T-helper 1 cell treated with Interleukin-12 subunit alpha and Interleukin-12 subunit beta and Interleukin-4 antibody, amounts not matched to agents 30 ng/mL and 1 ng/mL, for 36 hours (primary cell): ENCODE measurements around the gene LYPD5. TPM values are rescaled to one million over a fixed set of nuclear protein-coding genes. Genes with fewer than 3 reads are reported as not detected.

ENCODE experiments used
- intact Hi-C: fragments of 100-400 bp; cut with micrococcal nuclease; formaldehyde crosslinking; loops from one replicate; pipeline ENCODE4 v1.15.1; 2024
- total RNA-seq: library from RNA; stranded (reverse); gene quantifications from 2 replicates; pipeline ENCODE4 v1.2.3, GENCODE V29; 2022

The LYPD5 gene
- total RNA-seq, 1 donor from 2014 or later: 0.54 TPM

DNA sequence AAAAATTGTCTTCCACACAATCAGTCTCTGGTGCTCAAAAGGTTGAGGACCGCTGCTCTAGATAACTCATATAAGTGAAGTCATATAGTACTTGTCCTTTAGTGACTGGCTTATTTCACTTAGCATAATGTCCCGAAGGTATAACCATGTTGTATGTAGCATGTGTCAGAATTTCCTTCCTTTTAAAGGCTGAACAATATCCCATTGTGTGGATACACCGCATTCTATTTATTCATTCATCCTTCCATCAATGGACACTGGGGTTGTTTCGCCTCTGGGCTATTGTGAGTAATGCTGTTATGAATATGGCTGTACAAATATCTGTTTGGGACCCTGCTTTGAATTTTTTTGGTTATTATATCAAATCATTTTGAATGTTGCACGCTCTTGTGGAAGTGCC is 4.6 kb upstream of the LYPD5 start:
- intact Hi-C loops: loop anchor here (5.0 kb wide), 1 partner anchor 360 kb away; no protein-coding TSS in a partner anchor

DNA sequence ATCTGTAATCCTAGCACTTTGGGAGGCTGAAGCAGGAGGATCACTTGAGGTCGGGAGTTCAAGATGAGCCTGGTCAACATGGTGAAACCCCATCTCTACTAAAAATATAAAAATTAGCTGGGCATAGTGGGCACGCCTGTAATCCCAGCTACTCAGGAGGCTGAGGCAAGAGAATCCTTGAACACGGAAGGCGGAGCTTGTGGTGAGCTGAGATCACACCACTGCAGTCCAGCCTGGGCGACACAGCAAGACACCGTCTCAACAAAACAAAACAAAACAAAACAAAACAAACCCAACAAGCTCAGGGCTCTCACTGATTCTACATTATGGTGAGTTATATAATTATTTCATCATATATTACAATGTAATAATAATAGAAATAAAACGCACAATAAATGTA is 4.2 kb upstream of the LYPD5 start:
- intact Hi-C loops: loop anchor here (5.0 kb wide), 1 partner anchor 359 kb away; no protein-coding TSS in a partner anchor

DNA sequence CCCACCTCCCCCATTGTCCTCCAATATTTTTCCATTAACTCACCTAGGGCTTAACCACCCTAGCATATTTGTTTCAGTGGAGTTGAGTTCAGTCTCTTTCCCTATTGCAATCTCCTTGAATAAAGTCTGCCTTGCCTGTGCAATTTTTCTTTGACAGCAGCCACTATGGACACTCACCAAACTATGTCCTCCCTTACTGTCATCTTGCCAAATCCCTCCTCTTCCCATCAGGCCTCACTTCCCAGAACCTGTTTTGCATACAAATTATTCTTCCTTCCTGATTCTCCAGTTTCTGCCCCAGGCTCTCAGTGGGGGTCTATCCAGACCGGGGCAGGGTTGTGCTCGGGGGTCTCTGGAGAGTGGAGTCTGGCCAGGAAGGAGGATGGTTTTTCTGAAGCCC is 2.2 kb upstream of the LYPD5 start:
- intact Hi-C loops: no loop called here

DNA sequence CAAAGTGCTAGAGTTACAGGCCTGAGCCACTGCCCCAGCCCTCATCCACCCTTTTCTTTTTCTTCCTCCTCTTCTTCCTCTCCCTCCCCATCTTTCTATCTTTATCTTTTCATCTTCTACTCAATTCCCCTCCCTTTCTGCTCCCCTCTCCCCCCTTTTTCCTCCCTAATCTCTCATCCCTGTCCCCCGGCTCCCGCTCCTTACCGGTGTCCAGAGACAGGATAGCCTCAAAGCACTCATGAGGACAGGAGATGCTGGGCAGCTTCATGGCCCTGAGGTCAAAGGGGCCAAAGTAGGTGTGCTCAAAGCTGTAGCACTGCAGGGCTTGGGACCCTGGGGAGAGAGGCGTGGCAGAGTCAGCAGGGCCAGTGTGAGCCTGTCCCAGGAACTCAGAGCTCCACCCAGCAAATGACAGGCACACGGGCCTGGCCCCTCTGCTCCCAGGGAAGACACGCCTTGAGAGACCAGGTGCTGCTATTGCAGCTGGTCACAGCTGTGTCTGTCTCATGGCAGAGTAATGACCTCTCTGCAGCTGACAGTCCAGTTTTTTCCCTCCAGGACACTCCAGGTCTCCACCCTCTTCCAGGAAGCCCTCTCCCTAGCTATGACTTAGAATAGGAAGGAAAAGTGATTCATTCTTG is 2.6 kb downstream of the LYPD5 start:
- intact Hi-C loops: no loop called here

DNA sequence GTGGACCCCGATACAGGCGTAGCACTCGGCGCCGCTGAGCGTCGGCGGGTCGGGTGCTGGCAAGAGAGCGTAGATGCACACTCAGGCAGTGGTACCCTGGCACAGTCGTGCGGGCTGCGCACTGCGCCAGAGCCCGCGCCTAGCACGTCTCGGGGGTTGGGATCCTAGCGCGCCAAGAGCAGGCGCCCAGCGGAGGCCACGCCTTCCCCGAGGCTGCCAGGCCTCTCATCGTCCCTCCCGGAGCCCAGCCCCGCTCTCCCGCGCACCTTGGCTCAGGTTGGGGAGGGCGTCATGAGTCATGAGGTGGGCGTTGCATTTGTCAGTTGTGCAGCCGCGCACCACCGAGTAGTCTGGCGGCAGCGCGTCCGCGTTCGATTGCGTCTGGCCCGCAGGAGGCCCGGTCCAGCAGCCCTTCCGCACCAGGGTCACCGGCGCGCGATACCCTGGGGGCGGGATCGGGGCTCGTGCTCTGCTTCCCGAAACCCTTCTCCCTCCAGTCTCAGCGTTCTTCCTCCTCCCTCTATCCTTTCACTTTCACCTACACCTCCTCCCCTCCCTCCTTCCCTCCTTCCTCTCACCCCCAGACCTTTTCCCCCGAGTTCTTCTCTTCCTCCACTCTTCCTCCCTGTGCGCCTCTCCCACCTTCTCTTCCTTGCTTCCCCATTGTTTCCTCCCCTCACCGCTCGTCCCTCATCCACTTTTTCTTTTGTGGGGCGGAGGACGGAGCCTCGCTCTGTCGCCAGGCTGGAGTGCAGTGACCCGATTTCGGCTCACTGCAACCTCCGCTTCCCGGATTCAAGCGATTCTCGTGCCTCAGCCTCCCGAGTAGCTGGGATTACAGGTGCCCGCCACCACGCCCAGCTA is 3.5 kb downstream of the LYPD5 start:
- intact Hi-C loops: loop anchor here (1.0 kb wide), 1 partner anchor 12 kb away; no protein-coding TSS in a partner anchor

DNA sequence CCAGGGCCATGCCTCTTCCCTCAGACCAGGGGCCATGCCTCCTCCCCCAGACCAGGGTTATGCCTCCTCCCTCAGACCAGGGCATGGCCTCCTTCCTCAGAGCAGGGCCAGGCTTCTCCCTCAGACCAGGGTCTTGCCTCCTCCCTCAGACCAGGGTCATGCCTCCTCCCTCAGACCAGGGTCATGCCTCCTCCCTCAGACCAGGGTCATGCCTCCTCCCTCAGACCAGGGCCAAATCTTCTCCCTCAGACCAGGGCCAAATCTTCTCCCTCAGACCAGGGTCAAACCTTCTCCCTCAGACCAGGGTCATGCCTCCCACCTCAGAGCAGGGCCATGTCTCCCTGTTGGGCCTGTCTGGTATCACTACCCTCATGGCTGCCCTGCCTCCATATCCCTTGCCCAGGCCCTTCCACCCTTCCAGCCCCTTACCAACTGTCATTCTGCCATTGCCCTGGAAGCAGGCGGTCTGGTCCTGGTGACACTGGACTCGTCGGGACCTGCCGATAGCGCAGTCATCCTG is 4.2 kb downstream of the LYPD5 start:
- intact Hi-C loops: loop anchor here (1.0 kb wide), 1 partner anchor 12 kb away; no protein-coding TSS in a partner anchor

DNA sequence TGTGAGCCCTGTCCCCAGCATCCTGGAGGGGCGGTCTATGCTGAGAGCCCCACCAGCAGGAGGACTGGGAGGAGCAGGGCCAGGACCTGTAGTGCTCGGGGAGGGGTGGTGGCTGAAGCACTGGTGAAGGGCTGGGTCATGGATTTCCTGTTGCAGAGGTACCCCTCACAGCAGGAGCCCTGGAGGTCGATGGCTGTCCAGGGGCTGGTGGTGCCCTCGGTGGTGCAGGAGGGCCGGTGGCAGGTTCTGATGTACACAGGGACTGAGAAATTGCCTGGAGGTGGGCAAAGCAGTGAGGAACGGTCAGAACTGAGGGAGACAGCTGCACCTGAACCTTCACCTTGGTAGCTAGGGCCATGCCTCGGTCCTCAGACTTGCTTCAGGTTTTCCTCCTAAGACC is 4.7 kb downstream of the LYPD5 start:
- intact Hi-C loops: no loop called here

DNA sequence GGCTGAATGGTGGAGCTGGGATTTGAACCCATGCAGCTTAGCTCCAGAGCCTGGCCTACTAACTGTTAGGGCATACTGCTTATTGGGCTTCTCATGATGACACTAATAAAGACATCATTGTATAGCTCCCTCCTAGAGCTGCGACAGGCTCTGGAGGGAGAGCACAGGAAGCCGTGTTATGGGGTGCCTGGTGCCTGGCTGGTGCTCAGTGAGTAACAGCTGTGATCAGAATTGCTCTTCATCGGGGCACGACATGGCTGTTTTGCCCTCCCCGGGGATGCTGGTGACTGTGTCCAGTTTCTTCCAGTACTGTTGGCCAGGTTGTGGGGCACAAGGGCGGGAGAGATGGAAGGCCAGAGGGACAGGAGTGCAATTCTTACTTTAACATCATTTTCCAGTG is 5.1 kb downstream of the LYPD5 start:
- intact Hi-C loops: no loop called here

DNA sequence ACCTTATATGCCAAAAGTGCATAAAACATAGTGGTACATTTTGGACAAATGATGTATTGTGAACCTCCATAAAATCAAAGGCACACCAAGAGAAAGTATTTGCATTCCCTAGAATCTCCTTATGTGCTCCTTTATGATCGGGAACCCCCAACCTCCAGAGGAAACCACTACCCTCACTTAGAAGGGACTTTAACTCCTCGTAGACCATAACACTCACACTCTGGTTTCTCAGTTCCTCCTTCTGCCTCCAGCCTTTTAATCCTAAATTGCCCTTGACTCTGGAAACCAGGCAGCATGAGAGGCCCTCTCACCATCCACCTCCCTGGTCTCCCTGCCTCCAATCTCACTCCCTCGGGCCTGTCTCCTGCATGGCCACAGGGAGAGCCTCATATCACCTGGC is 11.7 kb downstream of the LYPD5 start:
- intact Hi-C loops: no loop called here

DNA sequence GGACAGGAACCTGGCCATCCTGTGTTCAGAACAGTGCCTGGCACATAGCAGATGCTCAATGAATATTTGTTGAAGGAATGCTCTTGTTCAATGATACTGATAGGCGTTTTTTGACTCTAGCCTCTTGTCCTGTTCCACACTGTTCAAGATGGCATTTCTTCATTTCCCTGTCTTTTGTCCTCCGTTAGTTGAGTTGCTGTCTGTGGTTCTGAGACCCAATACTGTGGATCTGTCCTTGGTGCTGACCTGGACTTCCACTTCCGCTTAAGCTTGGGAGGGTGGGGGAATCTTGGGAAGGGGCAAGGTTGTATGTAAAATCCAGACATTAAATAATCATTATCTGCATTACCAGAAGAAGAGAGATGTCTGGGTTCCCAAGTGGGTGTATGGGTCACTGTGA is 13.2 kb downstream of the LYPD5 start:
- intact Hi-C loops: loop anchor here (10.0 kb wide), 2 partner anchors 254 to 354 kb away; partner anchors contain the start of gene ZNF575

DNA sequence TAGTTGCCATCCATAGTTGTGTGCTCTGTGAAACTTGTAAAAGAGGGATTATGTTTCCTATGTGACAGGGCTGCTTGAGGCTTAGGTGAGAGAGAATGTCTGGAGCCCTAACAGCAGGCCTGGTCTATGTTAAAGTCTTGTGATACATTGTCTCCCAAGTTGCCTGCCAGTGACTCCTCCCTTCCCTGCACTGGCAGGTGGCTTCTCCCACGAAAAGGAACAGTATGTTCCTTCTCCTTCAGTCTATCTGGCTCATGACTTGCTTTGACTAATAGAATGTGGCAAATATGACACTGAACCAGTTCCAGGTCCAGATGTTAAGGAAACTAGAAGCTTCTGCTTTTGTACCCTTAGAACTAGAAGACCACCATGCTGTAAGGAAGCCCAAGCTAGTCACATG is 15.6 kb downstream of the LYPD5 start:
- intact Hi-C loops: loop anchor here (10.0 kb wide), 2 partner anchors 252 to 352 kb away; partner anchors contain the start of gene ZNF575

DNA sequence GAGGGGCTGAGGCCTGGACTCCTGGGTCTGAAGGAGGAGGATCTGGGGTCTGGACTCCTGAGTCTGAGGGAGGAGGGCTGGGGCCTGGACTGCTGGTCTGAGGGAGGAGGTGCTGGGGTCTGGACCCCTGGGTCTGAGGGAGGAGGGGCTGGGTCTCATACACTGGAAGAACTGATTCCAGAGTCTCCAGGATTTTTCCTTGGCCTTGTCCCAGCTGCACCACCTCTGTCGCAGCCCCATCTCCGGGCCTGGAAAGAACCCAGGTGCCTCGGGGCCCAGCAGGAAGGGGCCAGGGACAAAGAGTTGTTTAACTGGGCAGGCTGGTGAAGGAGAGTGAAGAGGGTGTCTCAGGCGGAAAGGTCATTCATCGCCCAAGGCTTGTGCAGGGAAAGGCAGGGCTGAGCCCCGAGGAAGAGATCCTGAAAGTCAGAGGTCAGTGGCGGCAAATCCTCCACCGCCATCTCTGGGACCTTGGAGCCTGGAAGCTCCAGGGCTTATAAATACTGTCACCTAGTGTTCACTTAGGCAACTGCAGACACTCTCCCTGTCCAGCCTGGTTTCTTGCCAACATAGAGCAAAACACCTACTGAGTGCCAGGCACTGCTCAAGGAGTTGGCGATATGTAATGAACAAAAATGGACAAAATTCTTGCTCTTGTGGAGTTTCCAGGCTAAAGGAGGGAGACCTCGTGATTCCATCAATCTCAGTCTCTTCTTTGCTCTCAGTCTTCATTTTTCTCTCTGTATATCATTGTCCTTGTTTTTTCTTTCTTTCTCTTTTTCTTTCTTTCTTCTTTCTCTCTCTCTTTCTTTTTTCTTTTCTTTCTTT is 17.1 kb downstream of the LYPD5 start:
- intact Hi-C loops: loop anchor here (1.0 to 10.0 kb wide), 8 partner anchors 20 to 350 kb away; partner anchors contain the start of genes IRGQ, ZNF575 and ZNF576

DNA sequence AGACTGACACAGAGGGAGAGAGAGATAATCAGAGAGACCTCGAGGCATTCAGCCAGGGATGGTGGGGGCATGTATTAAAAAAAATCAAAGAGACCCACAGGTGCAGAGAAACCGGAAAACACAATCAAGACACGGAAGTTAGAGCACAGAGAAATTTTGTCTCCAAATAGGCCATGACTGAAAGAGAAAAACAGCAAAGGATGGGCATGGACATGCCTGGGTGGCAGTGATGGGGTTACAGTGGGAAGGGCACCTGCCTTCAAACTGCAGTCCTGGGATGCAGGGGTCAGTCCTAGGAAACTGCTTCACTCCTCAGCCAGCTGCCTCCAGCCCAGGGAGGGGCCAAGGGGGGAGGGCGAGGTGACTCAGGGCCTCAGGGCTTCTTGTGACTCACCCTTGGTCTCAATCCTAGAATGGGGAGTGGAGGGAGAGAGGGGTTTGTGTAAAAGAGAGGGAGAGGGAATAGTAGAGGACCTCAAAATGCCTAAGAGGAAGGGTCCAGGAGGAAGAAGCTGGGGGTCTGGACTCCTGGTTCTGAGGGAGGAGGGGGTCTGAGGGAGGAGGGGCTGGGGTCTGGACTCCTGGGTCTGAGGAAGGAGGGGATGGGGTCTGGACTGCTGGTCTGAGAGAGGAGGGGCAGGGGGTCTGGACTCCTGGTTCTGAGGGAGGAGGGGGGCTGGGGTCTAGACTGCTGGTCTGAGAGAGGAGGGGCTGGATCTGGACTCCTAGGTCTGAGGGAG is 17.8 kb downstream of the LYPD5 start:
- intact Hi-C loops: loop anchor here (2.0 to 10.0 kb wide), 4 partner anchors 188 to 350 kb away; partner anchors contain the start of genes IRGQ, ZNF575 and ZNF576

DNA sequence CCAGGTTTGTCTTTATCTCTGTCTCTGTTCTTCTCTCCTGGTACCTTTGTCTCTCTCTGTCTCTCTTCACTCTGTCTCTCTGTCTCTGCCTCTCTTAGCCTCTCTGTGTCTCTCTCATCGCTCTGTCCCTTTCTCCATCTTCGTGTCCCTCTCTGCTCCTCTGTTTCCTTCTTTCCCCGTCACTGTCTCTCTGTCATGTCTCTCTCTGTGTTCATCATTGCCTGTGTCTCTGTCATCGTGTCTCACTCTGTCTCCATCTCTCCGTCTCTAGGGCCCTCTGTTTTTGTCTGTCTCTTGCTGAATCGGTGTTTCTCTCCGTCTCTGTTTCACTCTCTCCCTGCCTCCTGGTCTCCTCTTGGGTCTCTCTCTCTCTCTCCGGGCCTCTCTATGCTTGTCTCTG is 18.6 kb downstream of the LYPD5 start:
- intact Hi-C loops: loop anchor here (2.0 to 10.0 kb wide), 4 partner anchors 187 to 349 kb away; partner anchors contain the start of genes IRGQ, ZNF575 and ZNF576

DNA sequence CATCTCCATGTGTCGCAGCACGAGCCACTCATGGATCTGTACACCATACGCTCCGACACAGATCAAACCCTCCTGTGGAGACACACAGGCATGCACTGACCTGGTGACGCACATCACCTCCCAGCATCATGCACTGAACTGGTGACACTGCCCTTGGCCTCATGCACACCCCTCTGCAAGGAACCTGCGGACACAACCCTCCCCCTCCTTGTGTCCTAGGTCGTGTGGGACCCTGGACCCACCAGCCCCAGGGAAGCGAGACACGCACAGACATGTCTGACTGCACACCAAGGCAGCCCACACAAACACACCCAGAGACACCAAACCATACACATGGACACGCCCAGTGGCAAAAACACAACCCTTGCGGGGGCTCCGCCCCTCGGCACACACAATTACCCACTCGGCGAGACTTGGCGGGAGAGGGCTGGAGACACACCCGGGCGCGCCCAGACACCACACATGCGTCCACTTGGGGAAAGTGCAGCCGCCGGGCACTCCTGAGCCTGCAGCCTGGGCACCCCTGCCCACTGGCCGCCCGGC is 19.5 kb downstream of the LYPD5 start:
- intact Hi-C loops: loop anchor here (5.0 to 10.0 kb wide), 3 partner anchors 248 to 348 kb away; partner anchors contain the start of gene ZNF575

DNA sequence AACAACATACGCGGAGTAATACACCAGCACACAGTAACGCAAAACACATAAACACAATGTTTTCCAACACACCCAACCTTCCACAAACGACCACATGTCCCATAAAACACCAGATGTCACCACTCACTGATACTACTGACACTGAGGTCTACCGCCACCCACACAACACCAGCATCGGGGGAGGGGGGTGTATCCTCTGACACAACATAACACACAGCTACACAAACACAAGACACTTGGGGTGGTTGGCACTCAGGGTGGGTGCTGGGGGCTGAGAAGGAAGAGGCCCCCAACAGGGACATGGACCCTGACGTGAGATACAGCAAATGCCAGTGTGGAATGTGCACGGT is 20.0 kb downstream of the LYPD5 start:
- intact Hi-C loops: loop anchor here (5.0 to 10.0 kb wide), 3 partner anchors 247 to 347 kb away; partner anchors contain the start of gene ZNF575

DNA sequence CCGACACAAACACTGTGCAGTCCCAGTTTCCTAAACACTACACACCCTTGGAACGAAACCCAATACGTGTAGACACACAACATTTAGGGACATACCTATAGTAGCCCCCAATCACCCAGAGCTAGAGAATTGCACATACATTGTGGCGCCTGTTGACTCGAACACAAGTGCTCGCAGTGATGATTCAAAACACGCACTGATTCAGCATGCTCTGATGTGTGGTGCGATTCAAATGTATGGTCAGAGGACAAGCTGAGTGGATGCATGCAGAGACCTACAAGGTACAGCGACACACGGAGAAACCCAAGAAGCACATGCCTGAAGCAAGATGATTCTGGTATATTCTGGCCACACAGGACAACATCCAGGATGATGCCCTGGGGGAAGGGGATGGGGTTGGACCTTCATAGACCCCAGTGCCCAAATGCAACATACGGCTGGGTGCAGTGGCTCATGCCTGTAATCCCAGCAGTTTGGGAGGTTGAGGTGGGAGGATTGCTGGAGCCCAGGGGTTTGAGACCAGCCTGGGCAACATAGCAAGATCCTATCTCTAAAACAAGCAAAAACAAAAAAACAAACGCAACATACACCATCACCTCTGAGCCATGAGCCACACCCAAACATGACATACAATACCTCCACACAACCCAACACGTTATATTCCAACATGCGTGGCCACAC is 20.5 kb downstream of the LYPD5 start:
- intact Hi-C loops: loop anchor here (1.0 to 10.0 kb wide), 5 partner anchors 27 to 347 kb away; partner anchors contain the start of genes SMG9 and ZNF575

DNA sequence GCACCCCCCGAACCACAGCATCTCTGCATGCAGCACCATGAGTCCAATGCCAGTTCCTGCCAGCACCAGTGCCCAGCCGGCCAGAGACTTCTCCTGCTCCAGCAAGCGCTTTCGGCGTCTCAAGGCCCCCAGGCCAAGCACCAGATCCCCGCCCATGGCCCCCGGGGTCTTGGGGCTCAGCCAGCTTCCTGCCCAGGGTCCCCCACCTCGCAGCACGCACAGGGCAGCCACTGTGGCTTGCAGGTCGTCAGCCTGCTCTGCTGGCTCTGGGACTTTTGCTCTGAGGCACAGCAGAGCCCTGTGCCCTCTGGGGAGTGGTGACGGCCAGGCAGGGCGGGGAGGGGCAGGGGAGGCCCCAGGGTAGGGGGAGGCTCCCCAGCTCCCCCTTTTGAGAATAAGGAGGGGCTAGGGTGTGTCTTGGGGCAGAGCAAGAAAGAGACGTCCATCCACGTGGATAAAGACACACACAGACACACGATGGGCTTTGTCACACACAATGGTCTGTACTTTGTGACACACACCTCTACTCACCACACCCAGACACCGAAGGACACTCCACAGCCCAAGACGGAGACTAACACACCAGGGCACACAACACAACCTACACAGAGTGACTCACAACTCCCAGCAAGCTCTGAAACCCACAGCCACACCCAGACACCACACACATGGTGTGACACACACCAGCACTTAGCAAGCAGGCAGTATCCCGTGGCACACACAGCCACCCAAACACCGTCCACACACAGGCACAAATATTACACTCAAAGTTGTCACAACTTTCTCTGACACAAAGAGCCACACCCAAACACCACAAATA is 21.3 kb downstream of the LYPD5 start, which contains the start of gene KCNN4:
KCNN4 (minus strand) TSS at position 268 of the 820 bp plus-strand sequence; CDS start at position 156, 112 bp downstream.
- intact Hi-C loops: loop anchor here (1.0 to 10.0 kb wide), 7 partner anchors 16 to 346 kb away; partner anchors contain the start of genes SMG9 and ZNF575
